Type B pancreatic cell (in vitro differentiated cells): ENCODE data around the gene PEX10. TPM values are rescaled to one million over a fixed set of nuclear protein-coding genes. Genes with fewer than 3 reads are reported as not detected.

Experiments used
- DNase-seq: peaks from one replicate; pipeline ENCODE4 v3.0.0; 2021; ENCODE audit warnings: mixed read lengths; ENCODE audit not compliant: unreplicated experiment; ENCODE audit errors: extremely low spot score
- H3K27ac Mint-ChIP-seq: 2 replicates; pipeline ENCODE4 v1.8.0; 2021; ENCODE audit warnings: mild to moderate bottlenecking, mixed read lengths
- H3K27me3 Mint-ChIP-seq: 2 replicates; pipeline ENCODE4 v1.8.0; 2021; ENCODE audit warnings: mixed read lengths
- H3K36me3 Mint-ChIP-seq: 2 replicates; pipeline ENCODE4 v1.8.0; 2021; ENCODE audit warnings: mixed read lengths
- H3K4me1 Mint-ChIP-seq: one replicate; pipeline ENCODE4 v1.8.0; 2021; ENCODE audit warnings: mixed read lengths; ENCODE audit not compliant: unreplicated experiment
- H3K4me3 Mint-ChIP-seq: 2 replicates; pipeline ENCODE4 v1.8.0; 2021; ENCODE audit warnings: mild to moderate bottlenecking, mixed read lengths
- H3K9me3 Mint-ChIP-seq: 2 replicates; pipeline ENCODE4 v1.8.0; 2021; ENCODE audit warnings: mixed read lengths
- CTCF ChIP-seq: fragments of 200-600 bp; sonication (generic); conservative IDR thresholded peaks from 2 replicates; pipeline ENCODE4 v1.5.0; 2021; ENCODE audit warnings: antibody characterized with exemption, mild to moderate bottlenecking
- total RNA-seq: library from RNA; stranded (reverse); gene quantifications from 2 replicates; pipeline ENCODE4 v1.2.1, GENCODE V29; 2021; ENCODE audit warnings: low replicate concordance

The PEX10 gene
- total RNA-seq, 1 donor from 2014 or later = 27.3 TPM

GRCh38 chr1:2396059-2396458, 16.3 kb downstream of the PEX10 start:
- peaks cover 21% of the 10 kb centered on the region for H3K4me1 Mint-ChIP-seq
- DNase-seq = no peak
- TF ChIP-seq CTCF = no peak
- H3K27me3 Mint-ChIP-seq = no peaks in the 10 kb centered on the region
- H3K36me3 Mint-ChIP-seq = peaks cover 13% of the 10 kb centered on the region
- no peak overlapping the region for H3K4me3 Mint-ChIP-seq
- peak overlapping the region; percentile 99 for H3K27ac Mint-ChIP-seq
- no peaks in the 10 kb centered on the region for H3K9me3 Mint-ChIP-seq

- Mint-ChIP-seq H3K36me3 (peaks cover 13% of the 10 kb centered on the region), H3K4me1 (peaks cover 21% of the 10 kb centered on the region), H3K4me3 (peak overlapping the region; percentile 64), H3K9me3 (no peaks in the 10 kb centered on the region), H3K27me3 (no peaks in the 10 kb centered on the region), H3K27ac (peak overlapping the region; percentile 94)
- no peak for DNase-seq
- TF ChIP-seq CTCF = no peak
These were observed 17.1 kb downstream of the PEX10 start for GRCh38 chr1:2395245-2395644.

GRCh38 chr1:2394761-2395160, 17.6 kb downstream of the PEX10 start:
- no peak for DNase-seq
- TF ChIP-seq CTCF = no peak
- H3K9me3 Mint-ChIP-seq = no peaks in the 10 kb centered on the region
- H3K4me3 Mint-ChIP-seq = peak overlapping the region; percentile 64
- H3K27ac Mint-ChIP-seq = peak overlapping the region; percentile 94
- H3K4me1 Mint-ChIP-seq = peaks cover 25% of the 10 kb centered on the region
- H3K36me3 Mint-ChIP-seq = peaks cover 13% of the 10 kb centered on the region
- no peaks in the 10 kb centered on the region for H3K27me3 Mint-ChIP-seq

- no peak for DNase-seq
- Mint-ChIP-seq H3K27ac (peak overlapping the region; percentile 94), H3K9me3 (no peaks in the 10 kb centered on the region), H3K4me1 (peaks cover 25% of the 10 kb centered on the region), H3K27me3 (no peaks in the 10 kb centered on the region), H3K36me3 (peaks cover 9% of the 10 kb centered on the region), H3K4me3 (peak overlapping the region; percentile 68)
- no peak for TF ChIP-seq CTCF
These were observed 18.1 kb downstream of the PEX10 start for GRCh38 chr1:2394220-2394619.

GRCh38 chr1:2393471-2393877, 18.9 kb downstream of the PEX10 start:
- Mint-ChIP-seq H3K9me3 (no peaks in the 10 kb centered on the region), H3K4me1 (peaks cover 25% of the 10 kb centered on the region), H3K27ac (peak overlapping the region; percentile 94), H3K36me3 (peaks cover 7% of the 10 kb centered on the region), H3K27me3 (no peaks in the 10 kb centered on the region), H3K4me3 (peak overlapping the region; percentile 92)
- DNase-seq = no peak
- no peak for TF ChIP-seq CTCF

GRCh38 chr1:2392686-2393085, 19.7 kb downstream of the PEX10 start:
- no peaks in the 10 kb centered on the region for H3K9me3 Mint-ChIP-seq
- no peaks in the 10 kb centered on the region for H3K27me3 Mint-ChIP-seq
- peak overlapping the region; percentile 94 for H3K27ac Mint-ChIP-seq
- peak overlapping the region; percentile 92 for H3K4me3 Mint-ChIP-seq
- no peak for DNase-seq
- TF ChIP-seq CTCF = no peak
- peaks cover 25% of the 10 kb centered on the region for H3K4me1 Mint-ChIP-seq
- peaks cover 7% of the 10 kb centered on the region for H3K36me3 Mint-ChIP-seq
